ENCODE results near the gene ART5. TPM values are rescaled to one million over a fixed set of nuclear protein-coding genes. Genes with fewer than 3 reads are reported as not detected.
"Not testable (repeated sequence)": the region's sequence is repeated elsewhere in the genome, so short reads cannot be mapped to it uniquely, and the experiment has no call there.

ART5 gene
- total RNA-seq, 1 donor from 2014 or later, result 6.1 TPM

DNA sequence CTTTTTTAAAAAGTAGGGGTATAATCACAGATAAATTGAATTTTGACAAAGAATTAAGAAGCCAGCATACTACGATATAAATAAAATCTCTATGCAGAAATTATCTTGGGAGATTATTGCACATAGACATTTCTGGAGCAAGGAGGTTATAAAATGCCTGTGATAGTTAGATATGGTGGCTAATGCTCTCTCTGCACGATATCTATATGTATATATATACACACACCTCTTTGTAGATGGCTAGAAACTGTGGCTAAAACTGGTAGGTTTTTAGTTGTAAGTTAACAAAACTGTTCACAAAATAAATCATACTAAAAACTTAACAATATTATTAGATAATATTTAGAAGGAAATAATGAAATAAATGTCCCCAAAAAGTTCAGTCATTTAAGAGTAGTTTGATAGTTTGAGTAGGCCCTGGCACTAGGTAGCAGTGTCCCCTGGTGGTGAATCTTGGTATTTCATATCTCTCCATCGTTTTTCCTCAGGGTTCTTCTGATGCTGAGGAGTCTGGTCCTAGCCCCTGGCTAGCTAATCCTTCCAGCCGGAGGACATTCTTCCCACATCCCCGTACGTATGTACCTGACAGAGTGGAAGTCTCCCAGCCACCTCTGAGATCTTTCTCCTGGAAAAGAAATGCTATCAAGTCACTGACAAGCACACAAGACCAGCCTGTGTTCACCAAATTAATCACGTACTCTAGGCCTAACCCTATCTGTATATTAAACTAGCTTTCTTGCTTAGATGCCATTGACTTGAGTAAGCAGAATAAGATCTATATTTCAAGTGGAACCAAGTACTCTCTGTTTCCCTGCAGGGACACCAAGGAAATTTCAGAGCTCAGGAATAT, 32.2 kb downstream of the ART5 start:
- H3K36me3 Mint-ChIP-seq, result no peaks in the 10 kb centered on the region
- no peak overlapping the region for H3K4me3 Mint-ChIP-seq
- H3K4me1 Mint-ChIP-seq, result peaks cover 15% of the 10 kb centered on the region
- TF ChIP-seq, protein P1, sequence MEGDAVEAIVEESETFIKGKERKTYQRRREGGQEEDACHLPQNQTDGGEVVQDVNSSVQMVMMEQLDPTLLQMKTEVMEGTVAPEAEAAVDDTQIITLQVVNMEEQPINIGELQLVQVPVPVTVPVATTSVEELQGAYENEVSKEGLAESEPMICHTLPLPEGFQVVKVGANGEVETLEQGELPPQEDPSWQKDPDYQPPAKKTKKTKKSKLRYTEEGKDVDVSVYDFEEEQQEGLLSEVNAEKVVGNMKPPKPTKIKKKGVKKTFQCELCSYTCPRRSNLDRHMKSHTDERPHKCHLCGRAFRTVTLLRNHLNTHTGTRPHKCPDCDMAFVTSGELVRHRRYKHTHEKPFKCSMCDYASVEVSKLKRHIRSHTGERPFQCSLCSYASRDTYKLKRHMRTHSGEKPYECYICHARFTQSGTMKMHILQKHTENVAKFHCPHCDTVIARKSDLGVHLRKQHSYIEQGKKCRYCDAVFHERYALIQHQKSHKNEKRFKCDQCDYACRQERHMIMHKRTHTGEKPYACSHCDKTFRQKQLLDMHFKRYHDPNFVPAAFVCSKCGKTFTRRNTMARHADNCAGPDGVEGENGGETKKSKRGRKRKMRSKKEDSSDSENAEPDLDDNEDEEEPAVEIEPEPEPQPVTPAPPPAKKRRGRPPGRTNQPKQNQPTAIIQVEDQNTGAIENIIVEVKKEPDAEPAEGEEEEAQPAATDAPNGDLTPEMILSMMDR (IDR thresholded peaks at IDR 0.05; ENCODE audit: unreplicated experiment), result peak; percentile 94
- peaks cover 3% of the 10 kb centered on the region for H3K27me3 Mint-ChIP-seq (ENCODE audit: low read depth)
- DNase-seq (ENCODE audit: low spot score in 2 of 2, unreplicated experiment in 2 of 2), result no peak
- H3K27ac Mint-ChIP-seq, result no peak overlapping the region
- H3K9me3 Mint-ChIP-seq, result peaks cover 6% of the 10 kb centered on the region

DNA sequence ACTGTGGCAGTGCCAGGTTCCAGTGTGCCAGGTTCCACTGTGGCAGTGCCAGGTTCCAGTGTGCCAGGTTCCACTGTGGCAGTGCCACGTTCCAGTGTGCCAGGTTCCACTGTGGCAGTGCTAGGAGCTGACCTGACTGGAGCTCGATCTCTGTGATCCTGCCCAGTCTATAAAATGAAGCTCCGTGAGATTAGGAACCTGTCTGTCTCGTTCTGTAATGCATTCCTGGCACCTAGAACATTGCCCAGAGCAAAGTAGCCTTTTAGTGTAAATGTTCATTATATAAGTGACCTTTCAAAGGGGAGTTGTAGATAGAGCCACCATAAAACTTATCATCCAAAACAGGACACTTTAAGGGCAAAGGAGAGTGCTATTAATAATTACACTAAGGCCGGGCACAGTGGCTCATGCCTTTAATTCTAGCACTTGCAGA, 36.0 kb downstream of the ART5 start:
- Mint-ChIP-seq H3K27ac (no peak overlapping the region), H3K4me3 (no peak overlapping the region), H3K4me1 (peaks cover 12% of the 10 kb centered on the region), H3K27me3 (ENCODE audit: low read depth) (peaks cover under 1% of the 10 kb centered on the region), H3K9me3 (no peaks in the 10 kb centered on the region), H3K36me3 (no peaks in the 10 kb centered on the region)
- TF ChIP-seq, protein P1 (IDR thresholded peaks at IDR 0.05; ENCODE audit: unreplicated experiment), result no peak
- no peak for DNase-seq (ENCODE audit: low spot score in 2 of 2, unreplicated experiment in 2 of 2)

DNA sequence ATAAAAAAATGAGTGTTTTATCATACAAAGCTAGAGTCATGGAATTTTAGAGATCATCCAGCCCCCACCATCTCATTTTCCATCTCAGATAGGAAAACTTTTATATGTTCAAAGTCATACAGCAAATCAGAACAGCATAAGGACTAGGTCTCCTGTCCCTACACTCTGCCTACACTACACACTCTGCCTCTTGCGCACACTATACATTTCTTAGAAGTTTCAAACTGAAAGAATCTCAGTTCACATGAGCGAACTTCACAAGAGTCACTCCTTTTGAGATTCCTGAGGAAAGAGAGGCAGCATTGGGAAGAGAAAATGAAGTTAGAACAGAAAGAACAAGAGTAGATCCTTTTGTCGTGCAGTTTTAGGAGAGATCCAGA, 36.5 kb downstream of the ART5 start:
- H3K9me3 Mint-ChIP-seq, result no peaks in the 10 kb centered on the region
- TF ChIP-seq, protein P1 (IDR thresholded peaks at IDR 0.05; ENCODE audit: unreplicated experiment), result no peak
- H3K4me3 Mint-ChIP-seq, result no peak overlapping the region
- peaks cover 12% of the 10 kb centered on the region for H3K4me1 Mint-ChIP-seq
- DNase-seq (ENCODE audit: low spot score in 2 of 2, unreplicated experiment in 2 of 2), result no peak
- no peaks in the 10 kb centered on the region for H3K36me3 Mint-ChIP-seq
- H3K27ac Mint-ChIP-seq, result no peak overlapping the region
- no peaks in the 10 kb centered on the region for H3K27me3 Mint-ChIP-seq (ENCODE audit: low read depth)

DNA sequence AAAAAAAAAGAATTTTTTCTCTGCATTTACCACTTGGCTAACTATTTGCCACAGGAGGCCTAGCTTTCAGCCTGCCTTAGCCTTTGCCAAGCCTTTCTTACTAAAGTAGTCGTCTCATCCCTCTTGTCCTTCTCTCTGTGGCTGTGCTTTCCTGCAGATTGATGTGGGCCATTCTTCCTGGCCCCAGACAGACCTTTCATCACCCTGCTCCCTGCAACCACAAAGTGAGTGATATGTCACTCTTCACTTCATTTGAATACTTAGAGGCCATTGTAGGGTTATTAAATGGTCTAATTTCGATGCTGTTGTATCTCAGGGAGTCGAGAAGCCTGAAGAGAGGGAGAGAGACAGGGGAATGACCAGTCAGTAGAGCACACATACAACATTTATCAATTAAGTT, 37.6 kb downstream of the ART5 start:
- no peak for DNase-seq (ENCODE audit: low spot score in 2 of 2, unreplicated experiment in 2 of 2)
- Mint-ChIP-seq H3K4me3 (no peak overlapping the region), H3K36me3 (no peaks in the 10 kb centered on the region), H3K27me3 (ENCODE audit: low read depth) (no peaks in the 10 kb centered on the region), H3K9me3 (no peaks in the 10 kb centered on the region), H3K4me1 (peaks cover 12% of the 10 kb centered on the region), H3K27ac (no peak overlapping the region)
- TF ChIP-seq, protein P1 (IDR thresholded peaks at IDR 0.05; ENCODE audit: unreplicated experiment), result no peak

DNA sequence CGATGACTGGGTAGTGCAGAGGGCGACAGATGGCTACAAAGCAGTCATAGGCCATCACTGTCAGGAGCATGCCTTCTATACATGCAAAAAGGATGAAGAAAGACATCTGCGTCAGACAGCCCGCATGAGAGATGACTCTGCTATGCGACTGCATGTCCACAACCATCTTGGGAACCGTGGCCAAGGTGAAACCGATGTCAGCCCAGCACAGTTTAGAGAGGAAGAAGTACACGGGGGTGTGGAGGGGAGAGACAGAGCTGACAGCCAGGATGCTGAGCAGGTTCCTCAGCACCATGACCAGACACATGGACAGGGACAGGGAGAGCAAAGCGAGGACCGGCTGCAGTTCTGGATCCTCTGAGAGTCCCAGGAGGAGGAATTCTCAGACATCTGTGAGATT, 41.6 kb downstream of the ART5 start:
- DNase-seq (ENCODE audit: low spot score in 2 of 2, unreplicated experiment in 2 of 2); H3K27me3 Mint-ChIP-seq (ENCODE audit: low read depth); H3K4me1 Mint-ChIP-seq; H3K27ac Mint-ChIP-seq; H3K9me3 Mint-ChIP-seq; H3K36me3 Mint-ChIP-seq; H3K4me3 Mint-ChIP-seq: not testable (repeated sequence)

DNA sequence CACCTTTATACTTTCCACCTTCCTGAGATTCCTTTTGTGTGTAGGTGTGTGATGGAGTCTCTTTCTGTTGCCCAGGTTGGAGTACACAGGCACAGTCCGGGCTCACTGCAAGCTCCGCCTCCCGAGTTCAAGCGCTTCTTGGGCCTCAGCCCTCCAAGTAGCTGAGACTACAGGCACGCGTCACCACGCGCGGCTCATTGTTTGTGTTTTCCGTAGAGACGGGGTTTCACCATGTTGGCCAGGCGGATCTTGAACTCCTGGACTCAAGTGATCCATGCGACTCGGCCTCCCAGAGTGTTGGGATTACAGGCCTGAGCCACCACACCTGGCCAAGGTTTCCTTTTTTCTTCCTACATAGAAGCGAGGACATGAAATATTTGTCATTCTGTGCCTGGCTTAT, 44.0 kb downstream of the ART5 start:
- not testable (repeated sequence) for H3K9me3 Mint-ChIP-seq; H3K4me1 Mint-ChIP-seq; H3K4me3 Mint-ChIP-seq; H3K27ac Mint-ChIP-seq; H3K27me3 Mint-ChIP-seq (ENCODE audit: low read depth); DNase-seq (ENCODE audit: low spot score in 2 of 2, unreplicated experiment in 2 of 2); H3K36me3 Mint-ChIP-seq

DNA sequence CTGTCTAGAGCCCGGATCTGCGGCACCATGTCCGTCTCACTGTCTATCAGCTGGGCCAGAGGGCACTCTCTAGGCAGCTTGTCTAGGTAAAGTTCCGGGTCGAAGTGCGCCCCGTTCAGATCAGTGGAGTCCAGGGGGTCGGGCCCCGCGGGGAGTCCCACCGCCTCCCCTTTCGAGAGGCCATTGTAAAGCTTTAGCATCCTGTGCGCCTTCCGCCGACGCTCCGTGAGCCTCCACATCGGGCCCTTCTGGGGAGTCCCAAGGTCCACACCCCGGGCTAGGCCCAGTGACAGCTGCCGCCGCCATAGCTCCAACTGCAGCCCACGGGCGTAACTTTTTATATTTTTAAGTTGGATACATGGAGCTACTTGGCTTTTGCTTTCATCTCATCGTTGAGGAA, 50.5 kb downstream of the ART5 start:
- H3K27ac Mint-ChIP-seq; H3K4me1 Mint-ChIP-seq; DNase-seq (ENCODE audit: low spot score in 2 of 2, unreplicated experiment in 2 of 2); H3K36me3 Mint-ChIP-seq; H3K4me3 Mint-ChIP-seq; H3K9me3 Mint-ChIP-seq: not testable (repeated sequence)
- H3K27me3 Mint-ChIP-seq (ENCODE audit: low read depth), result peaks cover 25% of the 10 kb centered on the region

DNA sequence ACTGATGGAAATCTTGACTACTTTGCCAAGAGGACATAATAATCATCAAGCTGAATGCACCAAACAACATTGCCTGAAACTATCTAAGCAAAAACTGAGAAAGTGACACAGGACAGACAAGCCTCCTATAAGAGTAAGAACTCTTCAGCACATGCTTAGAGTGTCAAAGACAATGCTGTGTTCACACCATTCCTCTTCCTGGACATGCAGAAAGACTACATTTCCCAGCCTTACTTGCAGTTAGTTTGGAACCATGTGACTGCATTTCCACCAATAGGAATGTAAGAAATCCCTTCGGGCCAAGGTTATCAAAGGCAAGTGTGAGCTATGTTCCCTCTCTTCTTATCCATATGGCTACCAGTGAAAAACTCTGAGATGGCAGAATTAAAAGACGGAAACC, 51.6 kb downstream of the ART5 start:
- H3K27me3 Mint-ChIP-seq (ENCODE audit: low read depth), result peaks cover 32% of the 10 kb centered on the region
- not testable (repeated sequence) for H3K4me1 Mint-ChIP-seq; H3K9me3 Mint-ChIP-seq; H3K36me3 Mint-ChIP-seq; H3K4me3 Mint-ChIP-seq; DNase-seq (ENCODE audit: low spot score in 2 of 2, unreplicated experiment in 2 of 2); H3K27ac Mint-ChIP-seq

DNA sequence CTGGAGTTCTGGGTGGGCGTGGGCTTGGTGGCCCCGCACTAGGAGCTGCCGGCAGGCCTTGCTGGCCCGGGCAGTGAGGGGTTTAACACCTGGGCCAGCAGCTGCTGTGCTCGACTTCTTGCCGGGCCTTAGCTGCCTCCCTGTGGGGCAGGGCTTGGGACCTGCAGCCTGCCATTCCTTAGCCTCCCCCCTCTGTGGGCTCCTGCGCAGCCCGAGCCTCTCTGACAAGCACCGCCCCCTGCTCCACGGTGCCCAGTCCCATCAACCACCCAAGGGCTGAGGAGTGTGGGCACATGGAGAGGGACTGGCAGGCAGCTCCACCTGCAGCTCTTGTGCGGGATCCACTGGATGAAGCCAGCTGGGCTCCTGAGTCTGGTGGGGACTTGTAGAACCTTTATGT, 53.0 kb downstream of the ART5 start:
- DNase-seq (ENCODE audit: low spot score in 2 of 2, unreplicated experiment in 2 of 2); H3K27ac Mint-ChIP-seq; H3K4me3 Mint-ChIP-seq; H3K9me3 Mint-ChIP-seq; H3K36me3 Mint-ChIP-seq; H3K4me1 Mint-ChIP-seq: not testable (repeated sequence)
- H3K27me3 Mint-ChIP-seq (ENCODE audit: low read depth), result peaks cover 40% of the 10 kb centered on the region

Measured in mesothelial cell of epicardium (in vitro differentiated cells).